Endothelial cell of umbilical vein (primary cell): ENCODE data around the gene GGA2. TPM values are rescaled to one million over a fixed set of nuclear protein-coding genes. Genes with fewer than 3 reads are reported as not detected.

Experiments
- BruUV-seq: library from RNA; stranded (reverse); fragments of 400-500 nt; replicated peaks from 2 replicates; lab custom pipeline; 2021; lab: Mats Ljungman, UMichigan
- CTCF ChIA-PET: fragments of 300-600, 350-600 bp; sonication (Branson Sonifier 250); formaldehyde crosslinking; loops from one replicate; lab custom pipeline; 2021; ENCODE audit warnings: antibody characterized with exemption, inconsistent platforms; lab: Charles Lee
- POLR2A ChIA-PET: fragments of 300-600, 350-600 bp; sonication (Branson Sonifier 250); formaldehyde crosslinking; loops from one replicate; lab custom pipeline; 2021; ENCODE audit warnings: antibody characterized with exemption, inconsistent platforms; lab: Charles Lee
- DNase-seq: peaks from one replicate; pipeline ENCODE4 v3.0.0-alpha.2; 2011; ENCODE audit warnings: low read depth, low spot score
- FAIRE-seq: peaks from 2 replicates; lab custom pipeline; 2011; peaks lifted over from hg19 to GRCh38; lab: Jason Lieb, UNC
- H2AFZ ChIP-seq: 2 replicates; pipeline ENCODE4 v1.6.0; 2012; ENCODE audit warnings: low read depth, low read length, control low read depth, inconsistent platforms
- H3K27ac ChIP-seq: 2 replicates; pipeline ENCODE4 v1.5.1; 2011; ENCODE audit warnings: low read depth, mild to moderate bottlenecking, control low read depth, low read length, moderate library complexity; ENCODE audit not compliant: insufficient read depth
- H3K27me3 ChIP-seq, 2 experiments: 2 replicates each; pipeline versions ENCODE4 v1.6.0 to v1.6.1; 2011; ENCODE audit warnings: low read length in 2 of 2, mixed read lengths in 1 of 2; ENCODE audit not compliant: control insufficient read depth in 2 of 2, insufficient read depth in 2 of 2
- H3K36me3 ChIP-seq, 2 experiments: 2 replicates in 1 of 2; 3 replicates in 1 of 2; pipeline ENCODE4 v1.5.1; 2011; ENCODE audit warnings: low read length in 2 of 2, mild to moderate bottlenecking in 1 of 2, moderate library complexity in 1 of 2; ENCODE audit not compliant: control insufficient read depth in 2 of 2, insufficient read depth in 2 of 2; ENCODE audit errors: extremely low read depth in 1 of 2
- H3K4me1 ChIP-seq: 3 replicates; pipeline ENCODE4 v1.5.1; 2011; ENCODE audit warnings: mild to moderate bottlenecking, low read length; ENCODE audit not compliant: control insufficient read depth, insufficient read depth; ENCODE audit errors: extremely low read depth
- H3K4me2 ChIP-seq: 2 replicates; pipeline ENCODE4 v1.6.1; 2011; ENCODE audit warnings: low read length, control low read depth, mixed read lengths; ENCODE audit not compliant: insufficient read depth
- H3K4me3 ChIP-seq, 3 experiments: fragments of 200-600 bp in 1 of 3; sonication (generic), shearing (Covaris generic) in 1 of 3; replicated peaks in 1 of 3; 2 replicates each; pipeline ENCODE4 v1.5.1; 2011 to 2016; ENCODE audit warnings: control low read depth in 3 of 3, low read length in 3 of 3, mild to moderate bottlenecking in 2 of 3, inconsistent platforms in 1 of 3, low read depth in 1 of 3, moderate library complexity in 1 of 3; ENCODE audit not compliant: insufficient read depth in 1 of 3
- H3K79me2 ChIP-seq: 2 replicates; pipeline ENCODE4 v1.6.0; 2012; ENCODE audit warnings: low read length, inconsistent platforms; ENCODE audit not compliant: control insufficient read depth, insufficient read depth
- H3K9ac ChIP-seq: replicated peaks from 2 replicates; pipeline ENCODE3; 2011; ENCODE audit warnings: low read length, control low read depth; ENCODE audit not compliant: insufficient read depth; ENCODE audit errors: extremely low read depth
- H3K9me1 ChIP-seq: replicated peaks from 3 replicates; pipeline ENCODE4 v1.6.0; 2011; ENCODE audit warnings: mild to moderate bottlenecking, low read length; ENCODE audit not compliant: control insufficient read depth, insufficient read depth; ENCODE audit errors: extremely low read depth
- H3K9me3 ChIP-seq: replicated peaks from 2 replicates; pipeline ENCODE4 v1.5.1; 2012; ENCODE audit warnings: low read length, inconsistent platforms; ENCODE audit not compliant: control insufficient read depth, insufficient read depth
- H4K20me1 ChIP-seq: replicated peaks from 2 replicates; pipeline ENCODE3; 2011; ENCODE audit warnings: mild to moderate bottlenecking, low read length; ENCODE audit not compliant: control insufficient read depth, insufficient read depth; ENCODE audit errors: extremely low read depth
- EZH2 ChIP-seq: IDR thresholded peaks from 2 replicates; pipeline ENCODE4 v1.6.1; 2012; ENCODE audit warnings: borderline replicate concordance, low read depth, mild to moderate bottlenecking, moderate library complexity, low read length, inconsistent platforms; ENCODE audit not compliant: severe bottlenecking
- FOS ChIP-seq: IDR thresholded peaks from 2 replicates; pipeline ENCODE4 v1.6.1; 2011; ENCODE audit warnings: mild to moderate bottlenecking, low read length, moderate library complexity, borderline replicate concordance; ENCODE audit not compliant: insufficient read depth
- GATA2 ChIP-seq: IDR thresholded peaks from 2 replicates; pipeline ENCODE4 v1.7.0; 2011; ENCODE audit warnings: low read depth, mild to moderate bottlenecking, moderate library complexity, mixed read lengths, low read length; ENCODE audit not compliant: insufficient read length, insufficient read depth
- JUN ChIP-seq: IDR thresholded peaks from 2 replicates; pipeline ENCODE4 v1.6.1; 2011; ENCODE audit warnings: borderline replicate concordance, low read depth; ENCODE audit not compliant: insufficient read length, insufficient read depth
- MYC ChIP-seq: IDR thresholded peaks from one replicate; pipeline ENCODE4 v1.6.1; 2011; ENCODE audit warnings: mild to moderate bottlenecking, low read depth, low read length
- POLR2A ChIP-seq: IDR thresholded peaks from 2 replicates; pipeline ENCODE4 v1.6.1; 2012; ENCODE audit warnings: low read depth, mild to moderate bottlenecking, control low read depth, low read length
- POLR2AphosphoS5 ChIP-seq: IDR thresholded peaks from 2 replicates; pipeline ENCODE4 v1.6.1; 2012; ENCODE audit warnings: low read depth, mild to moderate bottlenecking, control low read depth, low read length, moderate library complexity; ENCODE audit not compliant: insufficient read depth
- dilution Hi-C: fragments of 300-500 bp; cut with MboI; formaldehyde crosslinking; loops from one replicate; pipeline ENCODE4 v1.15.0; 2019; ENCODE audit warnings: low sequenced_read_pairs; ENCODE audit not compliant: extremely low pct_ligation_motif_present
- intact Hi-C: fragments of 100-400 bp; cut with micrococcal nuclease; formaldehyde crosslinking; loops from one replicate; pipeline ENCODE4 v1.10.0; 2022
- polyA plus RNA-seq, 4 experiments: library from polyadenylated mRNA; depleted of rRNA in 3 of 4; stranded (reverse) in 3 of 4; unstranded in 1 of 4; fragments of >200 nt; gene quantifications; 2 replicates each; pipeline versions ENCODE4 v1.2.1 to v1.2.3, GENCODE V29; 2011 to 2012; ENCODE audit warnings: missing spikeins in 1 of 4
- total RNA-seq: library from RNA; stranded (reverse); gene quantifications from 2 replicates; pipeline ENCODE4 v1.2.3, GENCODE V29; 2021

The GGA2 gene
- total and polyA plus RNA-seq, 2 donors (not counting 3 experiments of a cell fraction or from before 2014, with no cell fraction given) = 33.3 to 73.1 TPM

DNA sequence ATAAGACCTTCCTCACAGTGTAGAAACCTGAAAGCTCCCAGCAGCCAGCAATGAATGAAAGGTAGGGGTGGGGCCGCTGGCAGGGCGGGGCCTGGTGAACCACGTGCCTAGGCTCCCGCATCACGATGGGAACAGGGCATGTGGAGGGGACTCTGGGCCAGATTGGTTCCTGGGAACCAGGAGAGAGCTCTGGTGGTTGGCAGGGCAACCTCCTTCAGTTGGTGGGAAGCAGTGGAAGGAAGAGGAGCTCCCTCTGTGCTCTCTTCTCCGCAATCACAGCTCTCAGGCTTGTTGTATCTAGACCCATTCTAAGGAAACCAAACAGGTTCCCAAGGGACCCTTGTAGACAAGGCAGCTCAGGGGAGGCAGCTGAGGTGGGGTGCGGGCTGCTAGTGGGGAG, 10.5 kb downstream of the GGA2 start:
- H3K4me2 ChIP-seq = no peak overlapping the region
- H4K20me1 ChIP-seq = no peaks in the 10 kb centered on the region
- ChIA-PET POLR2A (no interaction called here), CTCF (interaction anchor here (0.8 to 1.9 kb wide), 4 partner anchors 8 to 64 kb away, joined by 3 to 4 read pairs (median 3); no protein-coding TSS in a partner anchor)
- H3K27me3 ChIP-seq = no peaks in the 10 kb centered on the region
- H3K9me3 ChIP-seq = no peaks in the 10 kb centered on the region
- H3K27ac ChIP-seq = no peak overlapping the region
- no peak for DNase-seq
- no peak overlapping the region for H2AFZ ChIP-seq
- H3K9ac ChIP-seq = no peak overlapping the region
- no peaks in the 10 kb centered on the region for H3K9me1 ChIP-seq
- peaks cover 2 to 3% of the 10 kb centered on the region in 2 experiments for H3K36me3 ChIP-seq
- intact Hi-C loops (no loop called here), dilution Hi-C loops (no loop called here)
- H3K79me2 ChIP-seq = peaks cover 67% of the 10 kb centered on the region
- no TSS peak for BruUV-seq
- H3K4me1 ChIP-seq = peaks cover 22% of the 10 kb centered on the region
- TF ChIP-seq MYC (no peak), POLR2AphosphoS5 (no peak), FOS (no peak), GATA2 (no peak), JUN (no peak)
- H3K4me3 ChIP-seq = no peak overlapping the region
- no peak for FAIRE-seq

DNA sequence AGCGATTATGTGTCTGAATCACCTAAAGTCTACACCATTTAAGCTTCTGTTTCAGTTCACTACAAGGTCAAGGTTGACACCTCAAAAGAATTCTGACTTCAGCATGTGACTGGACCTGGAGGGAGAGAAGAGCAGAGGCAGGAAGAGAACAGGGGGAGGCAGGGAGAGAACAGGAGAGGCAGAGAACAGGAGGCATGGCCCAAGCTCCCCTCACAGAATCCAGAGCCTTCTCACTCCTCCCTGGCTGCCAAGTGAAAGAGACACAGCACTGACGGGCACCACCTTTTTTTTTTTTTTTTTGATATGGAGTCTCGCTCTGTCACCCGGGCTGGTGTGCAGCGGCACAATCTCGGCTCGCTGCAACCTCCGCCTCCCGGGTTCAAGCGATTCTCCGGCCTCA, 11.4 kb downstream of the GGA2 start:
- ChIA-PET POLR2A (no interaction called here), CTCF (interaction anchor here (0.6 to 1.9 kb wide), 2 partner anchors 19 to 23 kb away, joined by 3 to 4 read pairs; no protein-coding TSS in a partner anchor)
- DNase-seq (no peak), FAIRE-seq (no peak)
- Histone ChIP-seq H3K4me1 (peaks cover 13% of the 10 kb centered on the region), H3K4me2 (no peak overlapping the region), H3K27me3 (no peaks in the 10 kb centered on the region), H3K36me3 (peaks cover 2 to 8% of the 10 kb centered on the region in 2 experiments), H3K79me2 (peaks cover 60% of the 10 kb centered on the region), H3K27ac (no peak overlapping the region), H3K4me3 (no peak overlapping the region), H4K20me1 (no peaks in the 10 kb centered on the region), H2AFZ (no peak overlapping the region), H3K9me3 (no peaks in the 10 kb centered on the region), H3K9ac (no peak overlapping the region), H3K9me1 (no peaks in the 10 kb centered on the region)
- dilution Hi-C loops (no loop called here), intact Hi-C loops (no loop called here)
- no TSS peak for BruUV-seq
- no peak for TF ChIP-seq EZH2
- no peak for TF ChIP-seq POLR2A
- TF ChIP-seq POLR2AphosphoS5 = no peak
